Stimulated activated CD4-positive, alpha-beta T cell treated with anti-CD3 and anti-CD28 coated beads, Interleukin-15, amount 100 ng/mL, for 1 hour (primary cell): ENCODE measurements around the gene ARHGAP24.

ENCODE experiments used
- DNase-seq, 2 donors: peaks; one replicate each; pipeline ENCODE4 v3.0.0-alpha.2; 2020; ENCODE audit warnings: low read depth in 1 of 2, low spot score in 1 of 2

ARHGAP24 gene

GRCh38 chr4:85577307-85577706 lies 102.4 kb downstream of the ARHGAP24 start:
- DNase-seq = no peak

- DNase-seq = no peak
Measured at GRCh38 chr4:85579942-85580341, 105.0 kb downstream of the ARHGAP24 start.

- DNase-seq = no peak
Measured at GRCh38 chr4:85580489-85580888, 105.5 kb downstream of the ARHGAP24 start.

- no peak for DNase-seq
Measured at GRCh38 chr4:85587952-85588351, 113.0 kb downstream of the ARHGAP24 start.

GRCh38 chr4:85591406-85592098 lies 116.6 kb downstream of the ARHGAP24 start:
- no peak for DNase-seq

- no peak for DNase-seq
Measured at GRCh38 chr4:85595098-85595775, 120.3 kb downstream of the ARHGAP24 start.

- DNase-seq = no peak
Measured at GRCh38 chr4:85595796-85596559, 121.0 kb downstream of the ARHGAP24 start.

- DNase-seq = no peak
Measured at GRCh38 chr4:85598936-85599335, 124.0 kb downstream of the ARHGAP24 start.

- DNase-seq = no peak
Measured at GRCh38 chr4:85600501-85600900, 125.6 kb downstream of the ARHGAP24 start.

GRCh38 chr4:85603437-85604336 lies 128.7 kb downstream of the ARHGAP24 start:
- no peak for DNase-seq

- DNase-seq = no peak
Measured at GRCh38 chr4:85606505-85606904, 131.6 kb downstream of the ARHGAP24 start.

GRCh38 chr4:85607624-85608023 lies 132.7 kb downstream of the ARHGAP24 start:
- DNase-seq = no peak

- DNase-seq = no peak
Measured at GRCh38 chr4:85610450-85610849, 135.5 kb downstream of the ARHGAP24 start.

GRCh38 chr4:85611661-85612060 lies 136.7 kb downstream of the ARHGAP24 start:
- no peak for DNase-seq

- DNase-seq = no peak
Measured at GRCh38 chr4:85613901-85614300, 139.0 kb downstream of the ARHGAP24 start.

GRCh38 chr4:85615952-85616351 lies 141.0 kb downstream of the ARHGAP24 start:
- DNase-seq = no peak

GRCh38 chr4:85617202-85617601 lies 142.3 kb downstream of the ARHGAP24 start:
- no peak for DNase-seq

GRCh38 chr4:85632981-85633380 lies 158.0 kb downstream of the ARHGAP24 start:
- no peak for DNase-seq

GRCh38 chr4:85637778-85638177 lies 162.8 kb downstream of the ARHGAP24 start:
- DNase-seq = no peak

GRCh38 chr4:85639946-85640345 lies 165.0 kb downstream of the ARHGAP24 start:
- no peak for DNase-seq
